ENCODE measurements around the gene ZNF516. TPM values are rescaled to one million over a fixed set of nuclear protein-coding genes. Genes with fewer than 3 reads are reported as not detected.

The ZNF516 gene
- polyA plus RNA-seq, 5 donors, result 33.2 to 54.7 (median 42.2) TPM

DNA sequence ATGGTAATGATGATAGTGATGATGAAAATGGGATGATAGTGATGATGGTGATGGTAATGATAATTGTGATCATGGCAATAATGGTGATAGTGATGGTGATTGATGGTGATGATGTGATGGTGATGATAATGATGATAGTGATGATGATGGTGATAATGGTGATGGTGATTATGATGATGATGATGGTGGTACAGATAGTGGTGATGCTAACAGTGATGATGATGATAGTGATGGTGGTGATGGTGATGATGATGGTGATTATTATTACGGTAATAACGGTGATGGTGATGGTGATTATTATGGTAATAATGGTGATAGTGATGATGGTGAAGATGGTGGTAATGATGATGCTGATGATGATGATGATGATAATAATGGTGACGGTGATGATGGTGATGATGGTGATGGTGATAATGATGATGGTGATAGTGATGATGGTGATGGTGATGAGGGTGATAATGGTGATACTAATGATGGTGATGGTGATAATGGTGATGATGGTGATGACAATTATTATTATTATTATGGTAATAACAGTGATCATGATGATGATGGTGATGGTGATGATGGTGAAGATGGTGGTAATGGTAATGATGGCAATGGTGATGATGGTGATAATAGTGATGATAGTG lies 151.0 kb downstream of the ZNF516 start:
- no peak for DNase-seq

DNA sequence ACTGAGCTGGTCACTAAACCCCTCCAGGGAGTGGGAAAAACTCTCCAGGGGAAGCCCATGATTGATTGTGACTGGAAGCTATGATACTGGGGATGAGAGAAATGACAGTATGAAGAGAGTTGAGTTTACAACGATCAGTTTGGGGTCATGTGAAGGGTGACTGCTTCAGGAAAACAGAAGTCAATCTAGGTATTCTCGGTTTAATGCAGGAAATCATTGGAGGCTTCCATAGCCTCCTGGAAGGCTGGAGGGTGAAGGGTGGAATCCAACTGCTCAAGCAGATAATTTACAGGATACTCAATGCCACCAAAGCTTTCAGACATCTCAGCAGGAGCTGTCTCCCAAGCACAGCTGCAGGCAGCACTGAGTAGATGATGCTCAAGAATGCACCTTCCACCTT lies 154.6 kb downstream of the ZNF516 start:
- DNase-seq, result no peak

DNA sequence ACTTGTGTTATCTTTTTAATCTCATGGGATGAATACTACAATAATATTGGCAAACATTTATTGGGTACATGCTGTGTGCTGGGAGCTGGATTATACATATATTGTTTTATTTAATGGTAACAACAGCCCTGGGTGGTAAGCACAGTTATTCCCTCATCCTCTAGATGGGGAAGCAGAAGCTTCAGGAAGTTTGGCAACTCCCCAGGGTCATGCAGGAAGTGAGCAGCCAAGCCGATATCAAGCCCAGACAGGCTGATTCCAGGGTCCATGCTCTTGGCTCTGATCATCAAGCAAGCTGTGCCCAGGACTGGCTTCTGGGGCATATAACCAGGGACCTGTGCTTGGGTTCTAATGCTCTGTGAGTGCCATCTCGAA lies 155.8 kb downstream of the ZNF516 start:
- DNase-seq, result no peak

DNA sequence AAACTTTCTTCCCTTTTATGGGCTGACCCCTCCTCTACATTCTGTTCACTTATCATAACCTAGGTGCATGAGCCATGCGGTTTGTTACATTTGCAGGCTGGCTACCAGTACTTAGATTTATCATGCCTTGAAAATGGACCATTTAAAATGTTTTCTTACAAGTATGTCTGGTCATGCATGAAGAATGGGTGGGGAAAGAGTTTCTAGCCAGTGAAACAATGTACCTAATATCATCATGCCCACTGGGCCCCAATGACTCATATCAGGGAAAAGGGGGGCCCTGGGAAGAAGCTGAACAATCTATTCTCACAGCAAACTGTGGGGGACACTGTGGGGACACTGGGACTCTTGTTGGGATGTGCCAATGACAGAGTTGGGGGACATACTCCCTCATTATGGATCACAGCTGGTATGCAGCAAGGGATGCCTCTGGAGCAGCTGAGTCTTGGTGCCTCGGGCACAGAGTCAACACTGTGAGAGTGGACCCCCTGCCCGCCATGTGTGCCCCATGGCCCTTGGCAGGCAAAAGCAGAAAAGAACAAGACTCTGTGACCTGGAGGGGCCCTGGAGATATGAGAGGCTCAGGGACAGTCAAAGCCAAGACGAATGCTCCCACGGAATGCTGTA lies 156.3 kb downstream of the ZNF516 start:
- DNase-seq, result no peak

DNA sequence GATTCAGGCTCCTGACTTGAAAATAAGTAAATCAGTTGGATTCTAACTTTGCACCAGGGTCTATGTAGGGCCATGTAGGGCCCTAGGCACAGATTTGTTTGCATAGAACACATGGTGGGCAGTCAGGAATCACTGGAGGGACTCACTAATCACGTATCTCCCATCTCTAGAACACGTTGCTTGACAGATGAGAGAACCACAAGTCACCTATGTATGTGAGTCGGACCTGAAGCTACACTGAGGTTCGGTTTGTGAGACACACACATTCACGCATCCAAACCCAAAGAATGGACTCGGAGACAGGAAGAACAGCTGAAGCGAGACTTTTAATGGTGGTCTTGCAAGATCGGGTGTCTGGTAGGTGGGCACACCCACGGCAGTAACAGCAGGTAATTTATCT lies 157.0 kb downstream of the ZNF516 start:
- no peak for DNase-seq

DNA sequence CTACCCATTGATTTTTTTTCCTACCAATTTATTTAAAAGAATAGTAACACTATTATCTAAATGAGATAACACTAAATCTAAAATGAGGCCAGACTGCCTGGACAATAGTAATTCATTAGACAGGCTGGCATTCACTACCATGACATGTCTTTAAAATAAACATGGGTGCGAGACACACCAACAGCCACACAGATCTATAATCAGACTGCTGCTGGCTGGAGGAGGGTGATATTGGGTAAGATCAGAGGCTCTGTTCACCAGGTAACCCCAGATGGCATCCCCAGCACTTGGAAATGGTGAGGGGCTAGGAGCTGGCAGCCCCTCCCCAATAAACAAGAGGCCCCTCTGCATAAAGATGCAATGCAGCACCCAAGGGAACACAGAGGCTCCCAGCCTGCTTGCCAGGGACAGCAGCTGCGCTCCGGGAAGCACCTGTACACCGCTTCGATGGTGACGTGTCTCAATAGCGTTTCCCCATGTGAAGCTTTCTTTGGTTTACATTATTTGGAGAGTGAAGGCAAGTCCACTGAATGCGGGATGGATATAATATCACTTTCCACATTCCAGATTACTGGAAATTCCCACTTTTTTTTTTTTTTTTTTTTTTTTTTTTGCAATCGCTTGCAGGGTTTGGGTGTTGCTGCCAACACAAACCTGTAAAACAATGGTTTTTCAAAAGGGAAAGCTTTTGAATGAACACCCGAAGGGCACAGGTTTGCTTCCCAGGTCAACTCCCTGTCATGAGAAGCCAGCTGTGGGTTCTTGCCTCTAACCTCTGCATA lies 159.0 kb downstream of the ZNF516 start:
- DNase-seq, result no peak

DNA sequence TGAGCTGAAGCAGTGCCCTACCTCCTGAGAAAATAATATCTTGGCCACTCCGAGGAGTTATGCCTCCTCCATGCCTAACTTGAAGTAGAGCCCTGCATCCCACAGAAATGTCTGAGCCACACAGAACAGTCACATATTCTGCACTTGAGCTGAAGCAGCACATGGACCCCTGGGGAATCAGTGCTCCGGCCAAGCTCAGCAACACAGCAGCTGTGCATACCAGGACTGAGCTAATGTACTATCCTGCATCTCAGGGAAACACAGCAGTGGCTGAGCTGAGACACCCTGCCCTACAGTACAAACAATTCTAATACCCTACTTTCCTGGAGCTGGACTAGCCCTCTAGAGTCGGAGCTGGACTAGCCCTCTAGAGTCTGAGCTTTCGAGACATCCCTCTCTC lies 166.9 kb downstream of the ZNF516 start:
- no peak for DNase-seq

DNA sequence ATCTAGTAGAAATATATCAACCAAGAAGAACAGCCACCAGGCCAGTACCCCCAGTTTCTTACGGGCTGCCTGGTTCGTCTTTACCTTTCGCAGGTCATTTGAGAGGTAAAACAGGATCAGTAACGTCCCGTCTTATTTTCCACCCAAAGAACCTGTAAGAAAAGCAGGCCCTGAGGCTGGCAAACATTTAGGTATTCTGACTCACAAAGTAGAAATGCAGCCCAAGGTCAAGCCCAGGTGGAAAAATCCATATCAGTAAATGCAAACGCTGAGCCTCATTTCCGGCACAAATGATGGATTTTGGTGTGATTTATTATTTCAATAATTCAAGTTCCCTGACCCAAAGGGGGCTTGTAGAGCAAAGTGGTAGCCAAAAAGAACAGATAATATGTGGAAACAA lies 171.2 kb downstream of the ZNF516 start:
- DNase-seq, result no peak

DNA sequence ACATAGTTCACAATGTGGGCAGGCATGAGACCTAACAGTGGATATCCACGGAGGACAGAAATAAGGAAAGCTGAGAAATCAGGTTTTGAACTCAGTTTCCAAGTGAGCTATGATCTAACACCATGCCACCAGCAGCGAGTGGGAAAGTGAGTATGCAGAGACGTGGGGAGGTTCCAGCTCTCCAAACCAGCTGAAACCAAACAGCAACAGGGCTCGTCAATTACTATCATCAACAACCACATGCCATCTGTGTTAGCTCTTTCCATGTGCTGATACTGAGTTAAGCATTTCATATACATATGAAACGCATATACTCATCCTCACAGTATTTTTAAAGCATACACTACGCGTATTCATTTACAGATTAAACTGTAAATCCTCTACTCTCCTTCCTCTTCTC lies 172.4 kb downstream of the ZNF516 start:
- peak in 1 of 2 donors; percentile 30 for DNase-seq

DNA sequence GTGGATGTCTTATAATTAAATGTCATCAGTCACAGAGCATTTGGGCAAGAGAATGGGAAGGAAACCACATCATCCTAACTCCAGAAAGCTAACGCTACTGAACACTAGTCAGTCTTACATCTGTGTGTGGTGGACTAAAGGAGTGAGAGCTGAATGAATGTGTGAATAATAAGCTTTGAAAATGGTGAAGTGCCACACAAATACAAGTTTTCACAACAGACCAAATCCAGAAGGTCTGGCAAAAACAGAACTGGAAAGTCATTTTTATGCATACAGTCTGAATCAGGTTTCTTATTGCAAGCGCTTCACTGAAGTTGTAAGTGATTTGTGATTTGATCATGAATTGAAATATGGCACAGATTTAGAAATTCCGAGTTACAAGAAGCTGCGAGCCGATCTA lies 175.7 kb downstream of the ZNF516 start:
- no peak for DNase-seq

DNA sequence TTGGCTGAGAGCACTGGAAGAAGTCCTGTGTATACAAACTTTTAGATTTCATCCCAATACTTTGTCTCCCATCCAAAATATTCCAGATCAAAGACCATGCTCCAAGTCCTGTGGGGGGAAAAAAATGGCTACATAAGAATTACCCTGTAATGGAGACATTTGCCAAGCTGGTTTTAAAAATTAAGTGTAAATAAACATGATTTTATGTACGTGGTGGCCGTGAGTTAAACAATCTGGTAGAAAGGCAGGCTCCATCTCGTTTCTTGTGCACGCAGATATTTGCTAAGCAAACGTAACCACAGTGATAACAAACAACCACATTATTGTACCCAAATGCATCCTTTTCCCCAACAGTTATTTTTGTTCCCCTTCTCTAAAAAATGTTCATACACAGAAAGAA lies 176.4 kb downstream of the ZNF516 start:
- DNase-seq, result peak; percentile 87 to 92

DNA sequence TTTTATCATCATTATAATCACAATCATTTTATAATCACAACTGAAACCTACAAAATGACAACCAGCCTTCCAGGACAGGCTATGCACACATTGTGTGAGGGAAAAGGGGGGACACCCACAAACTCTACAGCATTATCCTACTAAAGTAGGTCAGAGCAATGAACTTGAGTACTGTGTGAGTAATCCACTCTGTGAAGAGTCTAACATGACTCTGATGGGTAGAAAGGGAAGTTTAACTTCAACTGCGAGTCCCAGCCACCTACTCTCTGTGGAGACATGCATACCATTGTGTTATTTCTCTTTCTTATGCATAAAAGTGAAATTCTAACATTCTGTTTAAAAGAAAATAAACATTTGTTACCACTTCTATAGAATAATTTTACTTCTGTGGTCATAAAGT lies 177.9 kb downstream of the ZNF516 start:
- DNase-seq, result no peak

DNA sequence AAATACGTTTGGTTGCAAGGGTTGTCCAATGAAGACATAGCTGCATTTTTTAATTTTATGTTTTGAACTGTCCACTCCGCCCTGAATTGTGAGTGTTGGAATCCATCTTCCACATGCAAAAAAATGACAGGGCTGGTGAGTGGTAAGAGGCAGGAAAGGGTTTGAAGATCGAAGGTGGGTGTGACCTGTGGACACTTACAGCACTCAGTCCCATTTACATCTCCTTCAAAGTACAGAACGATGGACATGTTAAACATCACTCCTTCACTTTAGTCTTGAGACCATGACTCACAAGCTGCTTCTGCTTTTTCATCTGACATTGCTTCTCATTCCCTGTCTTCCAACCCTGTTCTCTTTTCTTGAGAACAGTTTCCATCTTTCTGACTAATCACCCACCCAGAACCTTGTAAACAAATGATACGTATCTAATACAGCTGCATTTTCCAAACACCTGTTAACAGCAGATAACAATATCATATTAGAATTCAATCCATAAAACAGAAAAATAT lies 179.3 kb downstream of the ZNF516 start:
- DNase-seq, result no peak

DNA sequence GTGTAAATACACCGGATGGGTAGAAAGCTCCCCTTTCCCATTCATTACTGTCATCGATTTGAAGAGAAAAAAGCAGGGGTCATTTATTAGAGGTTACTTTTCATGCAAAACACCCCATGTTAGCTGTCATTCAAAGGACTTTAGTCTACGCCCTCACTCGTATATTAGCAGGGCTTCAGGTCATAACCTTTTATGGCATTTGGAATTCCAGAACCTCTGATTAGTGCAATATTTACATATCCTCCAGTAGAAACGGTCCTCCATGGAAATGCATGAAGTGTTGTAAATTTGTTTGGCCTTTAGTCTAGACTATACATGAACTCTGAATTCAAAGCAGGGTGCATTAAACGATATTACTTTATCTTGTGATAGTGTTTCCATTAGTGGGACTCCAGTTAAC lies 180.5 kb downstream of the ZNF516 start:
- no peak for DNase-seq

DNA sequence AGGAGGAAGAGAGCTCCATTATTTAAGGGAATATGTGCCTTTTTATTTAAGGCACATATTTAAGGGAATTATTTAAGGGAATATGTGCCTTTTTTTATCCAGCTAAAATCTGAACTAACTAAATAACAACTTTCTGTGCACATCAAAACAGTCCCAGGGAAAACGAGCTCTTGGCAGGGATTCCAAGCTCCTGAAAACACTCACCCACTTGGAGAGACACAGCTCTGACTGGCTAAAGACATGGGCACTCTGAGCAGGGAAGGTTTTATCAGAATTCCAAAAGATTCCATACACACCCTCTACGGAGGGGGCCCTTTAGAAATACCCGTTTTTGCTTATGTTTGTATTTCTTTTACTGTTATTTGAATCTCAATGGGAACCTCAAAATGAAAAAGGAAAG lies 181.0 kb downstream of the ZNF516 start:
- no peak for DNase-seq
